A673 (cell line): ENCODE measurements around the gene CTXN2. TPM values are rescaled to one million over a fixed set of nuclear protein-coding genes. Genes with fewer than 3 reads are reported as not detected.

Experiments
- BruUV-seq: library from RNA; stranded (reverse); fragments of 400-500 nt; replicated peaks from 2 replicates; lab custom pipeline; 2021; lab: Mats Ljungman, UMichigan
- CTCF ChIA-PET: fragments of 300-600 bp; sonication (Branson Sonifier 250); formaldehyde crosslinking; loops from one replicate; lab custom pipeline; 2022; ENCODE audit warnings: antibody characterized with exemption; lab: Charles Lee
- POLR2A ChIA-PET: fragments of 300-600 bp; sonication (Branson Sonifier 250); formaldehyde crosslinking; loops from one replicate; lab custom pipeline; 2022; ENCODE audit warnings: antibody characterized with exemption; ENCODE audit not compliant: low non-redundant PET; lab: Charles Lee
- DNase-seq: peaks from one replicate; pipeline ENCODE4 v3.0.0-alpha.2; 2015; ENCODE audit warnings: low spot score
- H3K27ac ChIP-seq: fragments of 200-600 bp; sonication (generic); 2 replicates; pipeline ENCODE4 v1.5.1; 2016; ENCODE audit warnings: mixed run types, low read depth, mild to moderate bottlenecking, mixed read lengths, antibody characterized with exemption, low read length; ENCODE audit not compliant: poor library complexity, severe bottlenecking
- H3K27me3 ChIP-seq: fragments of 200-600 bp; sonication (generic); replicated peaks from 2 replicates; pipeline ENCODE4 v1.6.1; 2017; ENCODE audit warnings: mixed run types, low read depth, mild to moderate bottlenecking, mixed read lengths, antibody characterized with exemption, low read length; ENCODE audit not compliant: insufficient read depth, poor library complexity
- H3K36me3 ChIP-seq: fragments of 200-600 bp; sonication (generic); 2 replicates; pipeline ENCODE4 v1.6.1; 2016; ENCODE audit warnings: mixed run types, mild to moderate bottlenecking, mixed read lengths, antibody characterized with exemption, low read length; ENCODE audit not compliant: insufficient read depth, poor library complexity, severe bottlenecking
- H3K4me1 ChIP-seq: fragments of 200-600 bp; sonication (generic); 2 replicates; pipeline ENCODE4 v1.6.1; 2017; ENCODE audit warnings: mixed run types, mild to moderate bottlenecking, mixed read lengths, antibody characterized with exemption, low read length; ENCODE audit not compliant: insufficient read depth, poor library complexity, severe bottlenecking
- H3K4me3 ChIP-seq: fragments of 200-600 bp; sonication (generic); 2 replicates; pipeline ENCODE4 v1.5.1; 2016; ENCODE audit warnings: low read depth, mixed run types, mild to moderate bottlenecking, mixed read lengths, low read length; ENCODE audit not compliant: poor library complexity, severe bottlenecking
- H3K9me3 ChIP-seq: fragments of 200-600 bp; sonication (generic); 2 replicates; pipeline ENCODE4 v1.6.1; 2016; ENCODE audit warnings: mixed run types, low read depth, mild to moderate bottlenecking, mixed read lengths, antibody characterized with exemption, low read length; ENCODE audit not compliant: poor library complexity, severe bottlenecking
- CTCF ChIP-seq: fragments of 300-800, 200-600 bp; sonication (generic); conservative IDR thresholded peaks from 2 replicates; pipeline ENCODE4 v1.5.1; 2017; ENCODE audit warnings: low read depth, mild to moderate bottlenecking, antibody characterized with exemption, low read length, moderate library complexity, mixed read lengths
- EZH2 ChIP-seq: fragments of 200-600 bp; sonication (generic); IDR thresholded peaks from 2 replicates; pipeline ENCODE4 v1.6.1; 2017; ENCODE audit warnings: borderline replicate concordance, low read depth, mild to moderate bottlenecking, mixed read lengths, antibody characterized with exemption, low read length; ENCODE audit not compliant: poor library complexity, severe bottlenecking
- intact Hi-C: fragments of 100-400 bp; cut with micrococcal nuclease; formaldehyde crosslinking; loops from one replicate; pipeline ENCODE4 v1.10.0; 2022; ENCODE audit not compliant: unreplicated experiment
- total RNA-seq: library from RNA; stranded (reverse); gene quantifications from 2 replicates; pipeline ENCODE4 v1.2.3, GENCODE V29; 2021

Gene CTXN2
- total RNA-seq, 1 experiment from 2014 or later = not detected

- Histone ChIP-seq H3K27ac (no peak overlapping the region), H3K4me3 (no peak overlapping the region), H3K4me1 (no peaks in the 10 kb centered on the region), H3K36me3 (no peaks in the 10 kb centered on the region), H3K9me3 (no peaks in the 10 kb centered on the region), H3K27me3 (no peaks in the 10 kb centered on the region)
- ChIA-PET CTCF (no interaction called here), POLR2A (no interaction called here)
- no peak for DNase-seq
- BruUV-seq = no TSS peak
- TF ChIP-seq CTCF (no peak), EZH2 (no peak)
- intact Hi-C loops = loop anchor here (10.0 kb wide), 2 partner anchors 258 to 1058 kb away; no protein-coding TSS in a partner anchor
These were observed 61.7 kb downstream of the CTXN2 start for GRCh38 chr15:48253172-48253571.

Other genes starting within 250 kb of the CTXN2 start
- gene SLC24A5, start 70.7 kb upstream of the CTXN2 start, total RNA-seq = not detected in 2 replicates
- 112 TPM in 2 replicates for gene MYEF2, start 13.4 kb upstream of the CTXN2 start, total RNA-seq
- not detected in 2 replicates for gene SLC12A1, start 14.6 kb downstream of the CTXN2 start, total RNA-seq
- 222 and 224 TPM in 2 replicates for gene DUT, start 139.8 kb downstream of the CTXN2 start, total RNA-seq